Activated T-cell treated with anti-CD3 and anti-CD28 coated beads, Interleukin-2, amount 50 U/mL, for 24 hours (primary cell): Measurements from ENCODE around the gene ABL1.

Experiments used
- DNase-seq: peaks from one replicate; pipeline ENCODE4 v3.0.0-alpha.2; 2020
- H3K27ac Mint-ChIP-seq: 2 replicates; pipeline ENCODE4 v1.8.0; 2020; ENCODE audit warnings: mild to moderate bottlenecking, mixed read lengths
- H3K27me3 Mint-ChIP-seq: 2 replicates; pipeline ENCODE4 v1.8.0; 2020; ENCODE audit warnings: mixed read lengths
- H3K36me3 Mint-ChIP-seq: 2 replicates; pipeline ENCODE4 v1.8.0; 2020; ENCODE audit warnings: low read depth, mixed read lengths
- H3K4me1 Mint-ChIP-seq: 2 replicates; pipeline ENCODE4 v1.8.0; 2020; ENCODE audit warnings: low read depth, mixed read lengths
- H3K4me3 Mint-ChIP-seq: 2 replicates; pipeline ENCODE4 v1.8.0; 2020; ENCODE audit warnings: mild to moderate bottlenecking, moderate library complexity, mixed read lengths
- H3K9me3 Mint-ChIP-seq: 2 replicates; pipeline ENCODE4 v1.8.0; 2020; ENCODE audit warnings: mixed read lengths

ABL1 gene

GRCh38 chr9:130815242-130815808 is 19.7 kb upstream of the ABL1 start:
- peaks cover 13% of the 10 kb centered on the region for H3K4me1 Mint-ChIP-seq
- no peak overlapping the region for H3K27ac Mint-ChIP-seq
- peaks cover 12% of the 10 kb centered on the region for H3K36me3 Mint-ChIP-seq
- H3K27me3 Mint-ChIP-seq, result no peaks in the 10 kb centered on the region
- peaks cover 14% of the 10 kb centered on the region for H3K9me3 Mint-ChIP-seq
- no peak overlapping the region for H3K4me3 Mint-ChIP-seq
- no peak for DNase-seq

GRCh38 chr9:130817914-130818313 is 17.1 kb upstream of the ABL1 start:
- Mint-ChIP-seq H3K36me3 (peaks cover 12% of the 10 kb centered on the region), H3K27ac (no peak overlapping the region), H3K27me3 (no peaks in the 10 kb centered on the region), H3K4me3 (no peak overlapping the region), H3K9me3 (peaks cover 14% of the 10 kb centered on the region), H3K4me1 (peaks cover 13% of the 10 kb centered on the region)
- no peak for DNase-seq

GRCh38 chr9:130820135-130820738 is 14.8 kb upstream of the ABL1 start:
- Mint-ChIP-seq H3K4me1 (peaks cover 10% of the 10 kb centered on the region), H3K4me3 (no peak overlapping the region)
- no peak for DNase-seq

GRCh38 chr9:130823435-130823834 is 11.6 kb upstream of the ABL1 start:
- no peaks in the 10 kb centered on the region for H3K9me3 Mint-ChIP-seq
- peaks cover 2% of the 10 kb centered on the region for H3K36me3 Mint-ChIP-seq
- no peak overlapping the region for H3K27ac Mint-ChIP-seq
- no peaks in the 10 kb centered on the region for H3K27me3 Mint-ChIP-seq
- no peak overlapping the region for H3K4me3 Mint-ChIP-seq
- H3K4me1 Mint-ChIP-seq, result peaks cover 7% of the 10 kb centered on the region
- DNase-seq, result no peak

More at GRCh38 chr9:130820135-130820738, 14.8 kb upstream of the ABL1 start:
- peaks cover 11% of the 10 kb centered on the region for H3K36me3 Mint-ChIP-seq
- H3K27me3 Mint-ChIP-seq, result no peaks in the 10 kb centered on the region
- H3K27ac Mint-ChIP-seq, result no peak overlapping the region
- H3K9me3 Mint-ChIP-seq, result peaks cover 13% of the 10 kb centered on the region

- Mint-ChIP-seq H3K4me1 (peaks cover 7% of the 10 kb centered on the region), H3K4me3 (no peak overlapping the region), H3K27me3 (no peaks in the 10 kb centered on the region), H3K9me3 (no peaks in the 10 kb centered on the region), H3K27ac (no peak overlapping the region), H3K36me3 (peaks cover 6% of the 10 kb centered on the region)
- no peak for DNase-seq
These were observed 11.0 kb upstream of the ABL1 start for GRCh38 chr9:130824079-130824478.

- Mint-ChIP-seq H3K27ac (no peak overlapping the region), H3K4me3 (no peak overlapping the region), H3K4me1 (peaks cover 7% of the 10 kb centered on the region), H3K27me3 (no peaks in the 10 kb centered on the region), H3K36me3 (peaks cover 6% of the 10 kb centered on the region), H3K9me3 (no peaks in the 10 kb centered on the region)
- DNase-seq, result no peak
These were observed 10.3 kb upstream of the ABL1 start for GRCh38 chr9:130824643-130825350.

GRCh38 chr9:130825351-130825651 is 9.8 kb upstream of the ABL1 start:
- H3K4me3 Mint-ChIP-seq, result no peak overlapping the region
- no peaks in the 10 kb centered on the region for H3K9me3 Mint-ChIP-seq
- no peak for DNase-seq
- H3K27ac Mint-ChIP-seq, result no peak overlapping the region
- peaks cover 6% of the 10 kb centered on the region for H3K36me3 Mint-ChIP-seq
- peaks cover 7% of the 10 kb centered on the region for H3K4me1 Mint-ChIP-seq
- no peaks in the 10 kb centered on the region for H3K27me3 Mint-ChIP-seq

GRCh38 chr9:130825809-130826208 is 9.2 kb upstream of the ABL1 start:
- H3K4me3 Mint-ChIP-seq, result no peak overlapping the region

GRCh38 chr9:130829762-130830161 is 5.3 kb upstream of the ABL1 start:
- peaks cover 8% of the 10 kb centered on the region for H3K36me3 Mint-ChIP-seq
- no peaks in the 10 kb centered on the region for H3K9me3 Mint-ChIP-seq

More at GRCh38 chr9:130825809-130826208, 9.2 kb upstream of the ABL1 start:
- peaks cover 6% of the 10 kb centered on the region for H3K36me3 Mint-ChIP-seq
- DNase-seq, result no peak
- no peaks in the 10 kb centered on the region for H3K9me3 Mint-ChIP-seq
- peaks cover 10% of the 10 kb centered on the region for H3K4me1 Mint-ChIP-seq
- no peak overlapping the region for H3K27ac Mint-ChIP-seq
- H3K27me3 Mint-ChIP-seq, result no peaks in the 10 kb centered on the region

GRCh38 chr9:130830231-130830760 is 4.8 kb upstream of the ABL1 start:
- Mint-ChIP-seq H3K36me3 (peaks cover 10% of the 10 kb centered on the region), H3K9me3 (no peaks in the 10 kb centered on the region), H3K27me3 (no peaks in the 10 kb centered on the region), H3K4me1 (peaks cover 20% of the 10 kb centered on the region), H3K27ac (no peak overlapping the region), H3K4me3 (no peak overlapping the region)
- DNase-seq, result no peak

More at GRCh38 chr9:130829762-130830161, 5.3 kb upstream of the ABL1 start:
- no peaks in the 10 kb centered on the region for H3K27me3 Mint-ChIP-seq
- H3K4me1 Mint-ChIP-seq, result peaks cover 20% of the 10 kb centered on the region
- no peak overlapping the region for H3K4me3 Mint-ChIP-seq
- DNase-seq, result no peak
- no peak overlapping the region for H3K27ac Mint-ChIP-seq

GRCh38 chr9:130831077-130831476 is 4.0 kb upstream of the ABL1 start:
- no peak overlapping the region for H3K4me3 Mint-ChIP-seq
- no peaks in the 10 kb centered on the region for H3K27me3 Mint-ChIP-seq
- no peak overlapping the region for H3K27ac Mint-ChIP-seq
- no peak for DNase-seq
- peaks cover 23% of the 10 kb centered on the region for H3K4me1 Mint-ChIP-seq
- H3K36me3 Mint-ChIP-seq, result peaks cover 17% of the 10 kb centered on the region
- H3K9me3 Mint-ChIP-seq, result no peaks in the 10 kb centered on the region

GRCh38 chr9:130833031-130833990 is 1.7 kb upstream of the ABL1 start:
- peaks cover 19% of the 10 kb centered on the region for H3K36me3 Mint-ChIP-seq
- no peak overlapping the region for H3K4me3 Mint-ChIP-seq
- peak overlapping the region; percentile 83 for H3K27ac Mint-ChIP-seq
- H3K9me3 Mint-ChIP-seq, result no peaks in the 10 kb centered on the region
- DNase-seq, result no peak
- H3K27me3 Mint-ChIP-seq, result no peaks in the 10 kb centered on the region
- H3K4me1 Mint-ChIP-seq, result peaks cover 40% of the 10 kb centered on the region

GRCh38 chr9:130835441-130836298 is 616 bp downstream of the ABL1 start:
- Mint-ChIP-seq H3K36me3 (peaks cover 13% of the 10 kb centered on the region), H3K4me3 (peak overlapping the region; percentile 92), H3K27me3 (no peaks in the 10 kb centered on the region), H3K4me1 (peaks cover 46% of the 10 kb centered on the region), H3K27ac (peak overlapping the region; percentile 95), H3K9me3 (no peaks in the 10 kb centered on the region)
- DNase-seq, result peak; percentile 60
